Activated naive CD4-positive, alpha-beta T cell treated with anti-CD3 and anti-CD28 coated beads, Interleukin-2, amount 10 ng/mL, durations not matched to agents 7 days and 5 days (primary cell): ENCODE measurements around the gene ROR1.

Experiments
- CTCF ChIA-PET: fragments of 350-600 bp; sonication (Branson Sonifier 250); formaldehyde crosslinking; loops from one replicate; lab custom pipeline; 2021; ENCODE audit warnings: antibody characterized with exemption; lab: Charles Lee
- DNase-seq: peaks from one replicate; pipeline ENCODE4 v3.0.0-alpha.2; 2020
- H3K27ac Mint-ChIP-seq: one replicate; pipeline ENCODE4 v1.8.0; 2021; ENCODE audit warnings: mild to moderate bottlenecking, moderate library complexity, mixed read lengths
- H3K27me3 Mint-ChIP-seq: one replicate; pipeline ENCODE4 v1.8.0; 2021; ENCODE audit warnings: mild to moderate bottlenecking, mixed read lengths
- H3K36me3 Mint-ChIP-seq: one replicate; pipeline ENCODE4 v1.8.0; 2021; ENCODE audit warnings: mixed read lengths
- H3K4me1 Mint-ChIP-seq: one replicate; pipeline ENCODE4 v1.8.0; 2021; ENCODE audit warnings: mixed read lengths
- H3K4me3 Mint-ChIP-seq: one replicate; pipeline ENCODE4 v1.8.0; 2021; ENCODE audit warnings: mild to moderate bottlenecking, moderate library complexity, mixed read lengths
- H3K9me3 Mint-ChIP-seq: one replicate; pipeline ENCODE4 v1.8.0; 2021; ENCODE audit warnings: mixed read lengths

The ROR1 gene

DNA sequence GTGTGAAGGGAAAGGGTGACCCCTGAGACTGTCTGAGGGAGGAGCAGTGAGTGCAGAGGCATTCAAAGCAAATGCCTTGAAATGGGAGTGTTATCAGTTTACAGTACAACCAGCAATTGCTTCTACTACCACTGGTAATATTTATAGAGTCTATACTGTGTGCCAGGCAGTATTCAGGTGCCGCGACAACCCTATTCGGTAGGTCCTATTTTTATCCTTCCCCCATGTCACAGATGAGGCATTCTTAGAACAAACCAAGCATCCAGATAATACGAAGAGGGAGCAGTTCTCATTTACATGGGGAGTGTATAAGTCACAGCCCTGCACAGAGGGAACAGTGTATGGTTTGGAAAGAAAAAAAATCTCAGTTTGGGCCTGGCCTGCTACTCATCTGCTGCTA, 18.3 kb downstream of the ROR1 start:
- Mint-ChIP-seq H3K9me3 (no peaks in the 10 kb centered on the region), H3K27ac (no peak overlapping the region), H3K4me1 (peaks cover 7% of the 10 kb centered on the region), H3K4me3 (no peak overlapping the region), H3K36me3 (no peaks in the 10 kb centered on the region), H3K27me3 (peaks cover 10% of the 10 kb centered on the region)
- CTCF ChIA-PET, result no interaction called here
- no peak for DNase-seq

- Mint-ChIP-seq H3K4me3 (no peak overlapping the region), H3K9me3 (no peaks in the 10 kb centered on the region), H3K36me3 (no peaks in the 10 kb centered on the region), H3K4me1 (peaks cover 7% of the 10 kb centered on the region), H3K27me3 (peaks cover 12% of the 10 kb centered on the region), H3K27ac (no peak overlapping the region)
- CTCF ChIA-PET, result no interaction called here
- DNase-seq, result no peak
Observed at GRCh38 chr1:63793741-63794240, 20.0 kb downstream of the ROR1 start.

GRCh38 chr1:63794354-63794753, 20.5 kb downstream of the ROR1 start:
- no peak for DNase-seq
- H3K27ac Mint-ChIP-seq, result no peak overlapping the region
- no peaks in the 10 kb centered on the region for H3K9me3 Mint-ChIP-seq
- peaks cover 12% of the 10 kb centered on the region for H3K27me3 Mint-ChIP-seq
- peaks cover 5% of the 10 kb centered on the region for H3K4me1 Mint-ChIP-seq
- H3K36me3 Mint-ChIP-seq, result no peaks in the 10 kb centered on the region
- no peak overlapping the region for H3K4me3 Mint-ChIP-seq
- CTCF ChIA-PET, result no interaction called here

DNA sequence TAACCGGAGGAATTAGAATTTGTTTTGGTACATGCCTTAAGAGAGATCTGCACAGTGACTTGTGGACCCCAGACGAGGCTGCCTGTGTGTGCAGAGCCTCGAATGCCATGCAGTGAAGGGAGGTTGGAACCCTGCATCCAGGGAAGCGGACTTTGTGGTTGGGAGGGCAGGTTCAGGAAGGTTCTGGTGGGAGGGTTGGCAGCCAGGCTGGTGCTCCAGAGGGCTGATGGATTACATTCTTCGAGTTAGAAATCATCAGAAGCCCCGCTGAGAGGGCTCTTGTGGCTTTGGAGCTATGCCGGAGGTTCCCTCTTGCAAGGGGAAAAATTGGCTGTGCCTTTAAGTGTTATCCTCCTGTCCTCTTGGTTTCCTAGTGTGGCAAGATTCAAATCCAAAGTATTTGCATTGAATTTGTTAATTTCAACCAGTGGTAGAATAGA, 21.1 kb downstream of the ROR1 start:
- CTCF ChIA-PET, result no interaction called here
- peaks cover 12% of the 10 kb centered on the region for H3K27me3 Mint-ChIP-seq
- H3K36me3 Mint-ChIP-seq, result no peaks in the 10 kb centered on the region
- no peaks in the 10 kb centered on the region for H3K4me1 Mint-ChIP-seq
- H3K4me3 Mint-ChIP-seq, result no peak overlapping the region
- H3K27ac Mint-ChIP-seq, result no peak overlapping the region
- DNase-seq, result no peak
- no peaks in the 10 kb centered on the region for H3K9me3 Mint-ChIP-seq

GRCh38 chr1:63795455-63795854, 21.6 kb downstream of the ROR1 start:
- CTCF ChIA-PET, result no interaction called here

GRCh38 chr1:63797056-63797726, 23.4 kb downstream of the ROR1 start:
- H3K4me3 Mint-ChIP-seq, result no peak overlapping the region
- no peaks in the 10 kb centered on the region for H3K9me3 Mint-ChIP-seq
- no peaks in the 10 kb centered on the region for H3K4me1 Mint-ChIP-seq
- H3K36me3 Mint-ChIP-seq, result no peaks in the 10 kb centered on the region
- peaks cover 17% of the 10 kb centered on the region for H3K27me3 Mint-ChIP-seq
- no peak for DNase-seq
- CTCF ChIA-PET, result no interaction called here
- H3K27ac Mint-ChIP-seq, result no peak overlapping the region

More at GRCh38 chr1:63795455-63795854, 21.6 kb downstream of the ROR1 start:
- Mint-ChIP-seq H3K4me1 (no peaks in the 10 kb centered on the region), H3K4me3 (no peak overlapping the region), H3K36me3 (no peaks in the 10 kb centered on the region), H3K27ac (no peak overlapping the region), H3K27me3 (peaks cover 15% of the 10 kb centered on the region), H3K9me3 (no peaks in the 10 kb centered on the region)
- no peak for DNase-seq

DNA sequence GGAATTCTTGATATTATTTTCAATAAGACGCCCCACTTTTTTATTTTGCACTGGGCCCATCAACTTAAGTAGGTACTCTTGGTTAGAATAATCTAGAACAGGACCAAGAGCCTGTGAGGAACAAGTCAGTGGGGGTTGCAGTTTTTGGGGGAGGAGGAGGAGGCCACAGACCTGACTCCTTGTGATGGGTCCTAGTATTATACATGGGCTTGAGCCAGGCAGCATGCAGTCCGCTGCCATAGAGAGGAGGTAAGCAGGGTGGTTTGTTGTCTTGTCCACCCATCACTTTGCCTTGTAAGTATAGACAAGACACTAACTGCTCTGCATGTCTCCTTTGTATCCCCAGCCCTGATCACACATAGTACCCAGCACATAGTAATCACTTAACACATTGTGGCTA, 24.5 kb downstream of the ROR1 start:
- no peaks in the 10 kb centered on the region for H3K36me3 Mint-ChIP-seq
- no peak overlapping the region for H3K4me3 Mint-ChIP-seq
- H3K4me1 Mint-ChIP-seq, result no peaks in the 10 kb centered on the region
- H3K27me3 Mint-ChIP-seq, result peaks cover 17% of the 10 kb centered on the region
- DNase-seq, result no peak
- CTCF ChIA-PET, result no interaction called here
- no peaks in the 10 kb centered on the region for H3K9me3 Mint-ChIP-seq
- no peak overlapping the region for H3K27ac Mint-ChIP-seq

DNA sequence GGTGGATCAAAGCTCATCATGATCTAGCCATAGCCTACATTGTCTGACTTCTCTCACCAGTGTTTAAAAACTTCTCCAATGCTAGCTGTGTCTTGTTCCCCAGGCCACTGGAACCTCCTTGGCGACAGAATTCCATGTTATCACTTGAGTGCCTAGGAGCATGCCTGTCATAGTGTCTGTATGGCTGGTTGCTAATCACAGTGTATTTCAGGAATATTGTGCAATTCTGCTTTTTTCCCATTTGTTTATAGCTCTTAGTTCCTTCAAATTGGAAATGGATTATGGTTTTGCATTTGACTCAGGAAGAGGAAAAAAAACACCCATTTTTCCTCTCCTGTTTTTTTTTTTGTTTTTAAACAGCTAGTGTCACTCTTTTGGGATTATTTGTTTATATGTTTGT, 25.5 kb downstream of the ROR1 start:
- Mint-ChIP-seq H3K36me3 (no peaks in the 10 kb centered on the region), H3K27me3 (peaks cover 17% of the 10 kb centered on the region), H3K4me1 (no peaks in the 10 kb centered on the region), H3K27ac (no peak overlapping the region), H3K9me3 (no peaks in the 10 kb centered on the region), H3K4me3 (no peak overlapping the region)
- CTCF ChIA-PET, result interaction anchor here (0.6 to 0.7 kb wide), 2 partner anchors 22 to 458 kb away, joined by 3 read pairs; no protein-coding TSS in a partner anchor
- no peak for DNase-seq

DNA sequence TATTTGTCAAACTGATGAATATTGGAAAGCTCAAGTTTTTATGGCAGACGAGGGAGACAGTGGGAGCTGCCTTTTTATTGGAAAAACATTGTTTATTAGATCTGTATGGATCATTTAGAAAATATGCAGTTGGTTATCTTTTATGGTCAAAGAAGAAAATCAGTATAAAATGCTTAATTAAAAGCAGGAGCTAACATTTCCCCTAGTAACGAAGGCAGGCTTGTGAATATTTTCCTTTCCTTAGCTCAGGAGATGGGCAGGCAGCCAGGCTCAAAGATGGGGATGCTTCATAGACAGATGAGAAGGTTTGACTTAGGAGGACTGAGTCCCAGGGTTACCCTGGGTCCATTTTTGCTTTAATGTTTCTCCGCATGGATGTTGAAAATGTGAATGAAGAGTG, 26.0 kb downstream of the ROR1 start:
- no peak overlapping the region for H3K27ac Mint-ChIP-seq
- H3K36me3 Mint-ChIP-seq, result no peaks in the 10 kb centered on the region
- peaks cover 13% of the 10 kb centered on the region for H3K27me3 Mint-ChIP-seq
- H3K4me1 Mint-ChIP-seq, result no peaks in the 10 kb centered on the region
- no peak for DNase-seq
- no peaks in the 10 kb centered on the region for H3K9me3 Mint-ChIP-seq
- H3K4me3 Mint-ChIP-seq, result no peak overlapping the region
- CTCF ChIA-PET, result interaction anchor here (0.6 kb wide), 1 partner anchor 23 kb away, joined by 3 read pairs; no protein-coding TSS in a partner anchor

GRCh38 chr1:63802109-63802508, 28.3 kb downstream of the ROR1 start:
- Mint-ChIP-seq H3K27me3 (peaks cover 9% of the 10 kb centered on the region), H3K27ac (no peak overlapping the region), H3K9me3 (no peaks in the 10 kb centered on the region), H3K36me3 (no peaks in the 10 kb centered on the region), H3K4me1 (no peaks in the 10 kb centered on the region), H3K4me3 (no peak overlapping the region)
- CTCF ChIA-PET, result no interaction called here
- no peak for DNase-seq

GRCh38 chr1:63804829-63805484, 31.1 kb downstream of the ROR1 start:
- no peaks in the 10 kb centered on the region for H3K4me1 Mint-ChIP-seq
- no peak for DNase-seq
- H3K27ac Mint-ChIP-seq, result no peak overlapping the region
- no peaks in the 10 kb centered on the region for H3K36me3 Mint-ChIP-seq
- no peaks in the 10 kb centered on the region for H3K9me3 Mint-ChIP-seq
- H3K27me3 Mint-ChIP-seq, result peaks cover 9% of the 10 kb centered on the region
- CTCF ChIA-PET, result no interaction called here
- H3K4me3 Mint-ChIP-seq, result no peak overlapping the region

DNA sequence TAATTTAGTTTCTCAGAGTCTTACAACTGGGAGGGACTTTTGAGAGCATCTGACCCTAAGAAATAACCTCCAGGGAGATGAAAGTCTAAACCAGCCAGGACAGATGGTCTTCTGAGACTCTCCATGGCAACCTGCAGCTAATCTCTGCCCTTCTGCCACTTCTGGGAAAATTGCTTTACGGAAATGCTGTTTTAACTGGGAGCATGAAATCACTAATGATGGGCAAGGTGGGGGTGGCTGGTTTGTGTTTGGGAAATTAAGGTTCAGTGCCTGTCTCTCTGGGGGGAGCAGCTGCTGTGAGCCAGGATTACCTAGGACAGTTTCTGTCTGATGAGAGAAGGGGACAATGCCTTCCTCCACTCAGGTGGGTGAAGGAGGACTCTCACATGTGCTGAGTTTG, 33.2 kb downstream of the ROR1 start:
- H3K9me3 Mint-ChIP-seq, result no peaks in the 10 kb centered on the region
- no peak for DNase-seq
- H3K4me1 Mint-ChIP-seq, result no peaks in the 10 kb centered on the region
- H3K27me3 Mint-ChIP-seq, result peaks cover 4% of the 10 kb centered on the region
- CTCF ChIA-PET, result no interaction called here
- H3K27ac Mint-ChIP-seq, result no peak overlapping the region
- no peak overlapping the region for H3K4me3 Mint-ChIP-seq
- no peaks in the 10 kb centered on the region for H3K36me3 Mint-ChIP-seq

- H3K9me3 Mint-ChIP-seq, result no peaks in the 10 kb centered on the region
- H3K36me3 Mint-ChIP-seq, result no peaks in the 10 kb centered on the region
- CTCF ChIA-PET, result no interaction called here
- peaks cover 4% of the 10 kb centered on the region for H3K27me3 Mint-ChIP-seq
- no peak for DNase-seq
- no peak overlapping the region for H3K4me3 Mint-ChIP-seq
- no peak overlapping the region for H3K27ac Mint-ChIP-seq
- H3K4me1 Mint-ChIP-seq, result no peaks in the 10 kb centered on the region
Observed at GRCh38 chr1:63810936-63811469, 37.2 kb downstream of the ROR1 start.

DNA sequence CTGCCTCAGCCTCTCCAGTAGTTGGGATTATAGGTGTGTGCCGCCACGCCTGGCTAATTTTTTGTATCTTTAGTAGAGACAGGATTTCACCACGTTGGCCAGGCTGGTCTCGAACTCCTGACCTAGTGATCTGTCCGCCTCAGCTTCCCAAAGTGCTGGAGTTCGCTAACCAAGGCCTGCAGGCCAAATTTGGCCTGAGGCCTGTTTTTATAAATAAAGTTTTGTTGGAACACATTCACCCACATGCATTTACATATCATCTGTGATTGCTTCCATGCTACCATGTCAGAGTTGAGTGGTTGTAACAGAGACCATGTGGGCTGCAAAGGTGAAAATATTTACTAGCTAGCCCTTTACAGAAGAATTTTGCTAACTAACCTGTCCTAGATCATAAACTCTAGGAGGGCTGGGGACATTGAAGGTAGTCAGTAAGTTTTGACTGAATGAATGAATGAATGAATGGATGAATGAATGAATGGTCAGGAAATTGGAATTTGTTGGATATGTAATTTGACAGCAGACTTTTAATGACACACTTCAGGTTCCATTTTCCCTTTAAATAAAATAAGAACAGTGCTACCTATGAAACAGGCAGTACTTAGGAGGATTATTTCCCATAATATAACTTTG, 38.4 kb downstream of the ROR1 start:
- DNase-seq, result no peak
- H3K4me1 Mint-ChIP-seq, result no peaks in the 10 kb centered on the region
- H3K36me3 Mint-ChIP-seq, result no peaks in the 10 kb centered on the region
- no peaks in the 10 kb centered on the region for H3K9me3 Mint-ChIP-seq
- CTCF ChIA-PET, result no interaction called here
- peaks cover 1% of the 10 kb centered on the region for H3K27me3 Mint-ChIP-seq
- H3K27ac Mint-ChIP-seq, result no peak overlapping the region
- H3K4me3 Mint-ChIP-seq, result no peak overlapping the region
